ENCODE measurements around the gene SSB.
"Not testable (repeated sequence)": the region's sequence is repeated elsewhere in the genome, so short reads cannot be mapped to it uniquely, and the experiment has no call there.

DNA sequence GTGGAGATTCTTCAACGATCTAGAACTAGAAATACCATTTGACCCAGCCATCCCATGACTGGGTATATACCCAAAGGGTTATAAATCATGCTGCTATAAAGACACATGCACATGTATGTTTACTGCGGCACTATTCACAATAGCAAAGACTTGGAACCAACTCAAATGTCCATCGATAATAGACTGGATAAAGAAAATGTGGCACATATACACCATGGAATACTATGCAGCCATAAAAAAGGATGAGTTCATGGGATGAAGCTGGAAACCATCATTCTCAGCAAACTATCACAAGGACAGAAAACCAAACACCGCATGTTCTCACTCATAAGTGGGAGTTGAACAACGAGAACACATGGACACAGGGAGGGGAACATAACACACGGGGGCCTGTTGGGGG lies 18.7 kb downstream of the SSB start:
- not testable (repeated sequence) for TF ChIP-seq CTCF (conservative IDR thresholded peaks at IDR 0.05; ENCODE audit: low read depth, low read length); EZH2phosphoT487 (IDR thresholded peaks at IDR 0.05; ENCODE audit: borderline replicate concordance, low read length); EZH2 (IDR thresholded peaks at IDR 0.05; ENCODE audit: low read length, unreplicated experiment)

Data from PC-3 (cell line).